ENCODE data around the gene GATB. TPM values are rescaled to one million over a fixed set of nuclear protein-coding genes. Genes with fewer than 3 reads are reported as not detected.

Gene GATB
- total and polyA plus RNA-seq, 2 donors (not counting 1 experiment from before 2014, with no cell fraction given): 11.6 to 19.2 TPM

- POLR2A ChIA-PET: no interaction called here
- no peaks in the 10 kb centered on the region for H3K4me1 Mint-ChIP-seq
Measured at GRCh38 chr4:151725087-151725486, 35.7 kb downstream of the GATB start.

GRCh38 chr4:151721916-151722315, 38.9 kb downstream of the GATB start:
- CTCF ChIA-PET: no interaction called here
- no peak overlapping the region for H3K27ac Mint-ChIP-seq

More at GRCh38 chr4:151725087-151725486, 35.7 kb downstream of the GATB start:
- Mint-ChIP-seq H3K9me3 (ENCODE audit: insufficient read depth) (no peaks in the 10 kb centered on the region), H3K27ac (no peak overlapping the region), H3K4me3 (no peak overlapping the region), H3K27me3 (no peaks in the 10 kb centered on the region)
- ATAC-seq (ENCODE audit: low read depth) (no peak), DNase-seq (no peak)
- Histone ChIP-seq H3K4me2 (replicated peaks; ENCODE audit: low read depth, low read length, poor library complexity, severe bottlenecking) (no peak overlapping the region), H3K9me3 (ENCODE audit: control extremely low read depth in 1 of 3, control insufficient read depth in 2 of 3, insufficient read depth in 1 of 3, low read length in 2 of 3) (no peaks in the 10 kb centered on the region), H3K4me1 (ENCODE audit: control insufficient read depth in 2 of 2, insufficient read depth in 2 of 2, low read length in 2 of 2) (no peaks in the 10 kb centered on the region), H3K9ac (ENCODE audit: low read length) (no peak overlapping the region), H3K36me3 (replicated peaks in 1 of 2; ENCODE audit: control extremely low read depth in 1 of 2, control insufficient read depth in 1 of 2, extremely low read depth in 1 of 2, insufficient read depth in 2 of 2, low read length in 1 of 2) (peaks cover 0 to 5% of the 10 kb centered on the region in 2 experiments), H2AFZ (ENCODE audit: insufficient read depth, low read depth, low read length, poor library complexity, severe bottlenecking) (no peak overlapping the region), H4K20me1 (ENCODE audit: control insufficient read depth, insufficient read depth, low read length, poor library complexity, severe bottlenecking) (no peaks in the 10 kb centered on the region), H3K27me3 (replicated peaks in 1 of 4; ENCODE audit: control extremely low read depth in 1 of 4, control insufficient read depth in 3 of 4, insufficient read depth in 4 of 4, low read length in 3 of 4) (no peaks in the 10 kb centered on the region), H3K4me3 (ENCODE audit: control extremely low read depth in 1 of 5, extremely low read depth in 1 of 5, insufficient read depth in 1 of 5, low read depth in 2 of 5, low read length in 4 of 5) (no peak overlapping the region), H3K27ac (ENCODE audit: low read length in 2 of 2) (no peak overlapping the region), H3K79me2 (ENCODE audit: control insufficient read depth, insufficient read depth, low read length) (no peaks in the 10 kb centered on the region)
- CTCF ChIA-PET: no interaction called here
- intact Hi-C loops (cut with micrococcal nuclease): no loop called here
- WGBS (ENCODE audit: insufficient coverage): 100% methylated on average over 2 of the region's 2 CpGs
- TF ChIP-seq CTCF (IDR thresholded peaks at IDR 0.05): no peak
- TF ChIP-seq EZH2 (IDR thresholded peaks at IDR 0.05; ENCODE audit: borderline replicate concordance, insufficient read depth, low read depth, low read length, poor library complexity, severe bottlenecking): no peak

More at GRCh38 chr4:151721916-151722315, 38.9 kb downstream of the GATB start:
- Mint-ChIP-seq H3K27me3 (no peaks in the 10 kb centered on the region), H3K4me3 (no peak overlapping the region), H3K4me1 (peaks cover 5% of the 10 kb centered on the region), H3K9me3 (ENCODE audit: insufficient read depth) (no peaks in the 10 kb centered on the region)
- no peak overlapping the region for H2AFZ ChIP-seq (ENCODE audit: insufficient read depth, low read depth, low read length, poor library complexity, severe bottlenecking)
- H3K4me3 ChIP-seq (ENCODE audit: control extremely low read depth in 1 of 5, extremely low read depth in 1 of 5, insufficient read depth in 1 of 5, low read depth in 2 of 5, low read length in 4 of 5): no peak overlapping the region
- POLR2A ChIA-PET: no interaction called here
- intact Hi-C loops (cut with micrococcal nuclease): no loop called here
- H4K20me1 ChIP-seq (ENCODE audit: control insufficient read depth, insufficient read depth, low read length, poor library complexity, severe bottlenecking): no peaks in the 10 kb centered on the region
- no peak overlapping the region for H3K9ac ChIP-seq (ENCODE audit: low read length)
- ATAC-seq (ENCODE audit: low read depth): no peak
- TF ChIP-seq EZH2 (IDR thresholded peaks at IDR 0.05; ENCODE audit: borderline replicate concordance, insufficient read depth, low read depth, low read length, poor library complexity, severe bottlenecking): no peak
- TF ChIP-seq CTCF (IDR thresholded peaks at IDR 0.05): no peak
- no peak overlapping the region for H3K27ac ChIP-seq (ENCODE audit: low read length in 2 of 2)
- H3K79me2 ChIP-seq (ENCODE audit: control insufficient read depth, insufficient read depth, low read length): no peaks in the 10 kb centered on the region
- no peaks in the 10 kb centered on the region for H3K27me3 ChIP-seq (replicated peaks in 1 of 4; ENCODE audit: control extremely low read depth in 1 of 4, control insufficient read depth in 3 of 4, insufficient read depth in 4 of 4, low read length in 3 of 4)
- WGBS (ENCODE audit: insufficient coverage): 93% methylated on average over 2 of the region's 2 CpGs
- no peak overlapping the region for H3K4me2 ChIP-seq (replicated peaks; ENCODE audit: low read depth, low read length, poor library complexity, severe bottlenecking)
- no peaks in the 10 kb centered on the region for H3K9me3 ChIP-seq (ENCODE audit: control extremely low read depth in 1 of 3, control insufficient read depth in 2 of 3, insufficient read depth in 1 of 3, low read length in 2 of 3)
- peaks cover 0 to 7% of the 10 kb centered on the region in 2 donors for H3K4me1 ChIP-seq (ENCODE audit: control insufficient read depth in 2 of 2, insufficient read depth in 2 of 2, low read length in 2 of 2)
- peaks cover 0 to 22% of the 10 kb centered on the region in 2 experiments for H3K36me3 ChIP-seq (replicated peaks in 1 of 2; ENCODE audit: control extremely low read depth in 1 of 2, control insufficient read depth in 1 of 2, extremely low read depth in 1 of 2, insufficient read depth in 2 of 2, low read length in 1 of 2)
- no peak for DNase-seq
